T-helper 2 cell treated with Interferon-gamma antibody and Interleukin-4, amounts not matched to agents 100 ng/mL and 5 ng/mL, for 36 hours (primary cell): ENCODE data around the gene PSMC5. TPM values are rescaled to one million over a fixed set of nuclear protein-coding genes. Genes with fewer than 3 reads are reported as not detected.
"Not testable (repeated sequence)": the region's sequence is repeated elsewhere in the genome, so short reads cannot be mapped to it uniquely, and the experiment has no call there.

Source experiments
- intact Hi-C: fragments of 100-400 bp; cut with micrococcal nuclease; formaldehyde crosslinking; loops from one replicate; pipeline ENCODE4 v1.15.1; 2023
- total RNA-seq: library from RNA; stranded (reverse); gene quantifications from 2 replicates; pipeline ENCODE4 v1.2.3, GENCODE V29; 2022

PSMC5 gene
- 158 and 166 TPM in 2 replicates for total RNA-seq

- intact Hi-C loops = loop anchor here (1.0 to 5.0 kb wide), 6 partner anchors 16 to 680 kb away; partner anchors contain the start of genes CCDC47, CEP95, DDX5 and MAP3K3
Measured at GRCh38 chr17:63827002-63827800, at the start of gene PSMC5, which contains the start of gene FTSJ3. Gene PSMC5, plus strand, starts transcription at chr17:63827431. Its CDS starts 60 bp downstream, at chr17:63827491. Gene FTSJ3, minus strand, starts transcription at chr17:63827663. Its CDS starts 761 bp downstream, at chr17:63826902.

GRCh38 chr17:63780507-63780906 lies 46.7 kb upstream of the PSMC5 start:
- intact Hi-C loops = no loop called here

GRCh38 chr17:63780928-63781327 lies 46.3 kb upstream of the PSMC5 start:
- intact Hi-C loops = no loop called here

- intact Hi-C loops = no loop called here
Measured at GRCh38 chr17:63783522-63783921, 43.7 kb upstream of the PSMC5 start.

GRCh38 chr17:63785556-63785955 lies 41.7 kb upstream of the PSMC5 start:
- intact Hi-C loops = no loop called here

- intact Hi-C loops = no loop called here
Measured at GRCh38 chr17:63786117-63786516, 41.1 kb upstream of the PSMC5 start.

GRCh38 chr17:63786971-63787711 lies 40.1 kb upstream of the PSMC5 start:
- intact Hi-C loops = no loop called here

- intact Hi-C loops = no loop called here
Measured at GRCh38 chr17:63790057-63790456, 37.2 kb upstream of the PSMC5 start.

GRCh38 chr17:63792055-63792729 lies 35.0 kb upstream of the PSMC5 start:
- intact Hi-C loops = no loop called here

- intact Hi-C loops = not testable (repeated sequence)
Measured at GRCh38 chr17:63796375-63796774, 30.9 kb upstream of the PSMC5 start.

- intact Hi-C loops = no loop called here
Measured at GRCh38 chr17:63798572-63799106, 28.6 kb upstream of the PSMC5 start.

GRCh38 chr17:63800783-63801182 lies 26.4 kb upstream of the PSMC5 start:
- intact Hi-C loops = no loop called here

GRCh38 chr17:63804328-63804727 lies 22.9 kb upstream of the PSMC5 start:
- intact Hi-C loops = no loop called here

GRCh38 chr17:63805591-63805990 lies 21.6 kb upstream of the PSMC5 start:
- intact Hi-C loops = no loop called here

- intact Hi-C loops = no loop called here
Measured at GRCh38 chr17:63809970-63810369, 17.3 kb upstream of the PSMC5 start.

- intact Hi-C loops = no loop called here
Measured at GRCh38 chr17:63816123-63816522, 11.1 kb upstream of the PSMC5 start.

GRCh38 chr17:63816669-63817068 lies 10.6 kb upstream of the PSMC5 start:
- intact Hi-C loops = no loop called here

- intact Hi-C loops = no loop called here
Measured at GRCh38 chr17:63817736-63818385, 9.4 kb upstream of the PSMC5 start.

GRCh38 chr17:63819131-63819530 lies 8.1 kb upstream of the PSMC5 start:
- intact Hi-C loops = no loop called here

- intact Hi-C loops = no loop called here
Measured at GRCh38 chr17:63819585-63820537, 7.4 kb upstream of the PSMC5 start.
